Subcutaneous abdominal adipose tissue (tissue), 5 donors: ENCODE results near the gene PHTF2.

Experiments used
- H3K27ac ChIP-seq: one replicate; pipeline ENCODE4 v1.7.0; 2013; ENCODE audit warnings: low read depth, mild to moderate bottlenecking, inconsistent platforms, low read length, moderate library complexity
- H3K27me3 ChIP-seq, 5 donors: one replicate each; pipeline ENCODE4 v1.7.0; 2013; ENCODE audit warnings: low read length in 5 of 5, inconsistent platforms in 1 of 5; ENCODE audit not compliant: control insufficient read depth in 5 of 5, insufficient read depth in 4 of 5
- H3K36me3 ChIP-seq, 5 donors: one replicate each; pipeline ENCODE4 v1.7.0; 2013; ENCODE audit warnings: low read length in 5 of 5; ENCODE audit not compliant: control insufficient read depth in 5 of 5, insufficient read depth in 5 of 5
- H3K4me1 ChIP-seq, 5 donors: one replicate each; pipeline ENCODE4 v1.7.0; 2013; ENCODE audit warnings: low read length in 5 of 5, mild to moderate bottlenecking in 3 of 5, moderate library complexity in 1 of 5; ENCODE audit not compliant: control insufficient read depth in 5 of 5, insufficient read depth in 5 of 5
- H3K4me3 ChIP-seq, 5 donors: one replicate each; pipeline ENCODE4 v1.7.0; 2013; ENCODE audit warnings: low read length in 5 of 5, low read depth in 1 of 5
- H3K9ac ChIP-seq, 5 donors: one replicate each; pipeline ENCODE4 v1.7.0; 2013; ENCODE audit warnings: low read length in 5 of 5, mild to moderate bottlenecking in 4 of 5, moderate library complexity in 3 of 5
- H3K9me3 ChIP-seq, 5 donors: one replicate each; pipeline ENCODE4 v1.7.0; 2013; ENCODE audit warnings: low read length in 5 of 5; ENCODE audit not compliant: control insufficient read depth in 5 of 5
- donor health status: healthy.
- donor health status: healthy.
- donor health status: healthy.
- donor health status: healthy.
- donor health status: healthy.

PHTF2 gene

DNA sequence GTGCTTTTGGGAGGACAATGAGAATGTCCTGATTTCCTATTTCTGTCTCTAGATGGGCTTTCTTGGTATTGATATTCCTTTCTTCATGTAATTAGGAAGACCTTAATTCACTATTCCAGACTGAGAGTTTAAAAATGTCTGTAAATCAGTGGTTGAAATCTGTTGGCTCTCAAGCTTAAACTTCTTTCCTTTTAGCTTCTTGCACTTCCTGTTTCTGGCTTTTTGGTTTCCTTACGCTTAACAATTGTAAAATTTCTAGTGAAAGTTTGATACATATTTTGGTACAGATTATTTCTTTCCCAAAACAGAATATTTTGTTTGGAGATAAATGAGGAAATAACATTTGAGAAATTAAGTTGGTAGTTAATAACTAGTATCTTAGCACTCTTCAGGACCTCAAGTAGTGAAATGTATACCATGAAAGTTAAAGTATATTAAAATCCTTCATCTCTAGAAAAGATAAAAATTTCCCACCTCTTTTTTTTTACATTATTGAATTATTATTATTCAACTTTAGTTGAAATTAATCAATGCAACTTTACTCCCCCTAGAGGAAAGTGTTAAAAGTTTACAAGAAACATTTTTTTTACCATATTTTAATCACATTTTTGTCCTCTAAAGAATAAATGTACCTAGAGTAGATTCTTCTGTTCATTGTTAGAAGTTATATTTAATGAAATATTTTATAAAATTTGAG is 137.2 kb downstream of the PHTF2 start:
- Histone ChIP-seq H3K4me3 (no peak overlapping the region), H3K36me3 (peaks cover 0 to 3% (median 0%) of the 10 kb centered on the region in 5 donors), H3K4me1 (no peaks in the 10 kb centered on the region), H3K27ac (no peak overlapping the region), H3K27me3 (no peaks in the 10 kb centered on the region), H3K9ac (no peak overlapping the region), H3K9me3 (no peaks in the 10 kb centered on the region)

DNA sequence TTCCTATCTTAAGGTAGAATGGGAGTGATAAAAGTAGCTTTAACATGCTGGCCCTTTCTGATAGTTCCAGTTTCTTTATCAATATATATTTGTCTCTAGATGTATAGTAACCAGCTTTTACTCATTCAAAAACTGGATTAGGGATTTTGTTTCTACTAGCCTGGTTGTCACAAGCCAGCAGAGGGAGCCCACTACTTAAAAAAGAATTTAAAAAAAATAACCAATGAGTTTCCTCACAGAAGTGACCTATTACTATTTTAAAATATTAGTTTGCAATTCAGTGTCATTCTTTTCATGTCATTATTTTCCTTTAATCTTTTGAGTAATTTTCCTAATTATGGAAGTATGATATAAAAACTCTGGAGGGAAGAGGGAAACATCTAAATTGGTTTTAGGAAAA is 142.1 kb downstream of the PHTF2 start:
- no peaks in the 10 kb centered on the region for H3K27me3 ChIP-seq
- no peaks in the 10 kb centered on the region for H3K36me3 ChIP-seq
- no peak overlapping the region for H3K9ac ChIP-seq
- H3K27ac ChIP-seq, result no peak overlapping the region
- H3K4me1 ChIP-seq, result no peaks in the 10 kb centered on the region
- no peak overlapping the region for H3K4me3 ChIP-seq
- no peaks in the 10 kb centered on the region for H3K9me3 ChIP-seq

DNA sequence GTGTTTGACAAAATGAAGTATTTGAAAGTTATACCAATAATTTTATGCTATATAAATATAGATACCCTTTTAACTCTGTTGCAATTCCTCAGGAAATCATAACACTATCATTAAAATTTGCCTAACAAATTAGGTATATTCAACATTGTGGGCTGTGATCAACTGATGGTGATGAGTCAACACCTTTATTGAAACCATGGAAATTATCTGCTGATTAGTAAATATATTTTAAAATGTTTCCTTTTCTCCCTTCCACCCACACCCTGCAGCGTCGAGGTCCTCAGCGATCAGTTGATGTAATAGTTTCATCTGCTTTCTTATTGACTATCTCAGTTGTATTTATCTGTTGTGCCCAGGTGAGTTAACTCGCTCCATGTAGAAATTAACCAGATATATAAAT is 143.9 kb downstream of the PHTF2 start:
- Histone ChIP-seq H3K4me3 (no peak overlapping the region), H3K27me3 (no peaks in the 10 kb centered on the region), H3K9me3 (no peaks in the 10 kb centered on the region)

DNA sequence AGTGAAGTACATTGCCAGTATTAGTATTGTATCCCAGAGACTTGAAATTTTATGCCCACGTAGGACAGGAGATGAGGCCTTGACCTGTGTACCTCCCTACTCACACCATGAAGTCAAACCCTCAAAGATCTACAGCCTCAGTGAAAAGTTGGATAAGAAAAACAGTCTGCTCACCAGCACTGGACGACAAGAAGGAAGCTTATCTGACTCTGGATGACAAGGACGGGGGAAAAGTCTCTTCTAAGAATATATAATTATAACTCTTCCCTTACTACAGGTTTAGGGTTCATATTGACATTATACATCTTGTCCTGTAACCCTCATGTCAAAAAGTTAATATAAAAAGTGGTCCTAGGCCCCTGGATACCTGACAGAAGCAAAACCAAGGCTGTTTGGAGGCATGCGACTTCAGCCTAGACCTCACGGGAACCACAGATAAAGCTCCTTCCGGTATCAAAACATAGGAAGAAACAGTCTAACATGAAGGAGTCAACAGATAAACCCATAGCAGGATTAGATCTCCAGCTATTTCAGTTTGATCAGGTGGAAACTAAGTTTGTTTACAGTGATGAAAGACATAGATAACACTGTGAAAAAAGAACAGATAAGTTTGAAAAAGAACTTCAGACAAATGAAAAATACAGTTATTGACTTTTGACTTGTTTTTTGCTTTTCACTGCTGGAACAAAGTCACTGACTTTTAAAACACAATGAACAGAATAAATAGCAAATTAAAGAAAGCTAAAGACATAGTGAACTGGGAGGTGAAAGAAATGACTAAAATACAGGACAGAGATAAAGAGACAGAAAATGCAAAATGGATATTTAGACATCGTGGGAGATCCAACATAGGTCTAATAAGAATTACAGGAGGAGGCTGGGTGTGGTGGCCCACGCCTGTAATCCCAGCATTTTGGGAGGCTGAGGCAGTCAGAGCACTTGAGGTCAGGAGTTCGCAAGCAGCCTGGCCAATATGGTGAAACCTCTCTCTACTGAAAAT is 145.9 kb downstream of the PHTF2 start:
- H3K4me1 ChIP-seq, result no peaks in the 10 kb centered on the region
- H3K27ac ChIP-seq, result no peak overlapping the region
- H3K36me3 ChIP-seq, result no peaks in the 10 kb centered on the region
- H3K4me3 ChIP-seq, result no peak overlapping the region
- H3K9me3 ChIP-seq, result no peaks in the 10 kb centered on the region
- H3K27me3 ChIP-seq, result no peaks in the 10 kb centered on the region
- no peak overlapping the region for H3K9ac ChIP-seq

More for the DNA sequence above, 143.9 kb downstream of the PHTF2 start:
- H3K27ac ChIP-seq, result no peak overlapping the region
- no peak overlapping the region for H3K9ac ChIP-seq
- no peaks in the 10 kb centered on the region for H3K36me3 ChIP-seq
- H3K4me1 ChIP-seq, result no peaks in the 10 kb centered on the region

DNA sequence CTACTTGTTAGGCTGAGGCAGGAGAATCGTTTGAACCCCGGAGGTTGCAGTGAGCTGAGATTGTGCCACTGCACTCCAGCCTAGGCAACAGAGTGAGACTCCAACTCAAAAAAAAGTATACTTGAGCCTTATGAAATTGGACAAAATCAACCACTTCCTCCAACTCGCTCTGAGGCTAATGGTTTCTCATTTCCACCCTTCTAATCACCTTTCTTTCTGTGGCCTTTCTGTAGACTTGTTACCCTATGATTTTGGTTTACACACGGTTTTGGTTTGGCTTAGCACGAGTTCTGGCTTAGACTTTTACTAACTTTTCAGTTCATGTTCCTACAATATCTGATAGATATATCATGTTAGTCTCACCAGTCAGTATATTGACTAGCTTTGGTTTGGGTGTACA is 152.0 kb downstream of the PHTF2 start:
- no peaks in the 10 kb centered on the region for H3K9me3 ChIP-seq
- no peaks in the 10 kb centered on the region for H3K4me1 ChIP-seq
- no peak overlapping the region for H3K27ac ChIP-seq
- peaks cover 0 to 5% (median 0%) of the 10 kb centered on the region in 5 donors for H3K36me3 ChIP-seq
- no peak overlapping the region for H3K9ac ChIP-seq
- no peak overlapping the region for H3K4me3 ChIP-seq
- no peaks in the 10 kb centered on the region for H3K27me3 ChIP-seq

DNA sequence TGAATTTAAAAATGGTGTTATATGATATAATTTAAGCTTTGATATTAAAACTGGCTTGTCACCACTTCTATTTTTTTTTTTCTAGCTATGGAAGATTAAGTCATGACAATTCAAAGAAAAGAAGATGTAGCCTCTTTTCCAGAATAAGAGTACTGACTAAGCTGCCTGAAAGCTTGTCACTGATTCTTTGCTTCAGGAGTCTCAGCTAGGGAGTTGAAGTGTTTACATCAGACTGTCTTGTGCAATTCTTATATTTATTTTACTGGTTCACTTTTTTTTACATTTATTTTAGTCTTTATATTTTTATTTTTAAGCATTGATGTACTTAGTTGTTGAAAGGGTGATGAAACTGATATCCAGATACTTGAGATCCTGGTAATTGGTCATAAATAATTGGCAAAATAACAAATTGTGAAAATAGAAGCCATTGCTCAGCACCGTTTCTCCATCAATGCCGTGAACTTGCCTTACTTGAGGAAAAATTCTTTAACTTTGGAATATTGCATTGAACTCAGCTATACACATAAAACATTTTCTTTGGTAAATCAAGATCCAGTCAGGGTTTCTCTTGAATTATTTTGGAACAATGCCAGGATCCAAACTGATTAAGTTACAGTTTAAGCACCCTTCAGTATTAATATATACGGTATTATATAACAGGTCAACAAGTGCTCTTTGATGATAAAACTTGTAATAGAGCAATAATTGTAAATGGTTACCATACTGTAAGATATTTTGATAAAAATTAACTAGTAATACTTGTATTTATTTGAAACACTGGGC is 156.4 kb downstream of the PHTF2 start:
- Histone ChIP-seq H3K4me3 (no peak overlapping the region), H3K9ac (no peak overlapping the region), H3K36me3 (peaks cover 0 to 5% (median 0%) of the 10 kb centered on the region in 5 donors), H3K4me1 (no peaks in the 10 kb centered on the region), H3K27ac (no peak overlapping the region), H3K27me3 (no peaks in the 10 kb centered on the region), H3K9me3 (no peaks in the 10 kb centered on the region)

DNA sequence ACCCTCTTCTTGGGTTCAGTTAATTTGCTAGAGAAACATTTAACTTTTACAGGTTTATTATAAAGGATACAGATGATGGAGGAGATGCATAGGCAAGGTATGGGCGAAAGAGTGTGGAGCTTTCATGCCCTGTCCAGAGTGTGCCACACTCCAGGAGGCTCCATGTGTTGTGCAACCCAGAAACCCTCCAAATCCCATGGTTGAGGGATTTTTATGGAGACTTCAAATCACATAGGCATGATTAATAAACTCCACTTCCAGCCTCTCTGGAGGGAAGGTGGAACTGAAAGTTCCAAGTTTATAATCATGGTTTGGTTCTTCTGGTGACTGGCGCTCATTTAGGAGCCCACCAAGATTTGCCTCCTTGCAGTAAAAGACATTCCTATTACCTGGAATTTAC is 159.9 kb downstream of the PHTF2 start:
- Histone ChIP-seq H3K9ac (no peak overlapping the region), H3K27ac (no peak overlapping the region), H3K27me3 (no peaks in the 10 kb centered on the region), H3K4me3 (no peak overlapping the region), H3K36me3 (peaks cover 0 to 5% (median 0%) of the 10 kb centered on the region in 5 donors), H3K9me3 (no peaks in the 10 kb centered on the region), H3K4me1 (no peaks in the 10 kb centered on the region)

DNA sequence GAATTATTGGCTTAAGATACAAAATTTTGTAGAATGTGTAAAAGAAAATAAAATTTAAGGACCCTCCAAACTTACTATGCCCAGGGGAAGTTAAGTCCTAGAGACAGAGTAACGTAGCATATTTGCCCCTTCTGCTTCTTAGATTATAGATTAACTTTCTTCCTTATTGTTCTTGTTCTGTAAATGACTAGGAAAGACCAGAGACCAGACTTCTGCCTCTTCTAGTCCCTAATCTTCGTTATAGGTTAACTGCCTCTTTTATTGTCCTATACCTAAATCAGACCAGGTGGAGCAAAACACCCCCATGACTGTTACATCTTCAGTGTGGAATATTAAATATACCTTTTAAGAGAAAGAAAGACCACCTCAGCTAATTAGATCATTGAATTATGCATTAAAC is 160.5 kb downstream of the PHTF2 start:
- Histone ChIP-seq H3K27me3 (no peaks in the 10 kb centered on the region), H3K36me3 (peaks cover 0 to 5% (median 0%) of the 10 kb centered on the region in 5 donors), H3K9ac (no peak overlapping the region), H3K9me3 (no peaks in the 10 kb centered on the region), H3K27ac (no peak overlapping the region), H3K4me3 (no peak overlapping the region), H3K4me1 (no peaks in the 10 kb centered on the region)

DNA sequence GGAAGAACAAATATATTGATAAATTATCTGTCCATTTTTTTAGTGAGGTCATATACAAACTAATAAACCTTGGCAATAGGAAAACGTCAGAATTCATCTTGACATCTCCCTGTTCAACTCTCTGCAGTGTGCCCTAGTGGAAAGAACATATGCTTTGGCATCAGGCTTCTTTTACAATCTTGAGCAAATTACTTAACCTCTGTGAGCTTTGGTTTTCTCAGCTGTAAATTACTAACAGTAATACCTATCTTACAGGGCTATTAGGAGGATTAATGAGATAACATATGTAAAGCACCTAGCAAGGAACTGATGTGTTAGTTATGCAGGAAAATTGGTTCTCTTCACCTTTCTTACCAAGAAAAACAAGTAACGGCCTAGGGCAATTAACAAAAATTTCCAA is 161.8 kb downstream of the PHTF2 start:
- H3K27ac ChIP-seq, result no peak overlapping the region
- no peaks in the 10 kb centered on the region for H3K4me1 ChIP-seq
- H3K27me3 ChIP-seq, result no peaks in the 10 kb centered on the region
- no peaks in the 10 kb centered on the region for H3K9me3 ChIP-seq
- no peak overlapping the region for H3K4me3 ChIP-seq
- H3K36me3 ChIP-seq, result no peaks in the 10 kb centered on the region
- no peak overlapping the region for H3K9ac ChIP-seq
